D341Med (cell line): ENCODE results near the gene STK11IP.

Source experiments
- DNase-seq: peaks from one replicate; pipeline ENCODE4 v3.0.0; 2012; ENCODE audit warnings: low spot score

STK11IP gene

GRCh38 chr2:219578811-219579613 lies 18.6 kb upstream of the STK11IP start:
- no peak for DNase-seq

DNA sequence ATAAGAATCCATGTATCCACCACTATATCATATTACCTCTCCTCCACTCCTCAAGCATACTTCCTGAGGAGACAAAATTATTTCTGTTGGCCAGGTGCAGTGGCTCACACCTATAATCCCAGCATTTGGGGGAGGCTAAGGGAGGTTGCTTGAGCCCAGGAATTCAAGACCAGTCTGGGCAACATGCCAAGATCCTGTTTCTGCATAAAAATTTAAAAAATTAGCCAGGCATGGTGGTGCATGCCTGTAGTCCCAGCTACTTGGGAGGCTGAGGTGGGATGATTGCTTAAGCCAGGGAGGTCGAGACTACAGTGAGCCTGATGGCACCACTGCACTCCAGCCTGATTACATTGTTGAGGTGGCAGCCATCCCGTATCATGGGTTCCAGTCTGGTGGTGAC lies 16.3 kb upstream of the STK11IP start:
- no peak for DNase-seq

DNA sequence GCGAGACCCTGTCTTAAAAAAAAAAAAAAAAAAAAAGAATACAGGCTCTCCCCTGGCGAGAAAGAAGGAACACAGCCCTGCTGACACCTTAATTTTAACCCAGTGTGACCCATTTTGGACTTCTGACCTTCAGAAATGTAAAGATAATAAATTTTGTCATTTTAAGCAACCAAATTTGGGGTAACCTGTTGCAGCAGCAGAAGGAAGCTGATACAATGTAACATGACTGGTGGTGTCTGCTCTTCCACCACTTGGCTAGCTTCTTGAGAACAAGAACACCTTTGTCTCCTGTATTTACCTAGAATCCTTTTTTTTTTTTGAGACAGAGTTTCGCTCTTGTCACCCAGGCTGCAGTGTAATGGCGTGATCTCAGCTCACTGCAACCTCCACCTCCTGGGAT lies 6.6 kb upstream of the STK11IP start:
- DNase-seq = no peak

GRCh38 chr2:219592736-219593135 lies 4.9 kb upstream of the STK11IP start:
- DNase-seq = no peak

GRCh38 chr2:219593154-219593553 lies 4.5 kb upstream of the STK11IP start:
- DNase-seq = no peak

DNA sequence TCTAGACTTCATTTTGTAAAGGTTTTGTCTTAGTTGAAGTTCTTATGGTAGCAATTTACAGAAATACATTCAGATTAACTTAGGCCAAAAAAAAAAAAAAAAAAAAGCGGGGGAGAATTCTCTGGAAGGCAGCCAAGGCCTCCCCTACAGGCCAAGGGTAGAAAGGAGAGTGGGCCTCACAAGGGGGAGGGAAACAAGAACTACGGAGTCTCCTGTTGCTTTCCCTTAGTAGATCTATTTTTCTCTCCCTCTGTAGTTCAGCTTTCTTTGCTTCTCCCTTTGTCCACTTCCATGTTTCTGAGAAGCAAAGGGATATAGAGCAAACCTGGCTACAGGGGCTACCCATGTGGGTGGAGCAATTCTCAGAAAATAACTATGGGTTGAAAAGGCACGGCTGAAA lies 2.4 kb upstream of the STK11IP start:
- no peak for DNase-seq

DNA sequence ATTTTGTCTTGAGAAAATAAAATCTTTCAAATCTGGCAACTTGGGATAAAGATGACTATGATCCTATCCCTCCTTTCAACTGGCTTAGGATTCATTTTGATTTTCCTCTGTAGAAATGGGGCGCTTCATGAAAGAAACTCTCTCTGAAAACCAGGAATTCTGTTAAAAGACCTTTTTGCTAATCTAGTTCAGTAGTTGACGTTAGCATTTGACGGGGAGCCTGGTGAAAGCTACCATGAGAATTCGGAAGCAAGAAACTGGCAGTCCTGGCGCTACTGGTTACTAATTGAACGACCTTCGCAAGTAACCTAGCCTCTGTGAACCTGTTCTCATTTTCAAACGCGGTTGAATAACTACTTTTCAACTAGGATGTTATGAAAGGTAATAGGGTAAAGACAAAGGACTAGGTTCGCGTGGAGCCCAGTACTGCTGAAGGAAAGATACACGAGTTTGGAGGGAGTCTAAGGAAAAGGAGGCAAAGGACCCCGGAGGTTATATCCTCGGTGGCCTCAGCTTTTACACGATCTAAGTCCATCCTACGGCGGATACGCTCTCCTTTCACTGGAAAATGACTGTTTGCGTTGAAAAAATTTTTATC lies 604 bp upstream of the STK11IP start:
- no peak for DNase-seq

- no peak for DNase-seq
Observed at GRCh38 chr2:219598308-219599078, 836 bp downstream of the STK11IP start.

DNA sequence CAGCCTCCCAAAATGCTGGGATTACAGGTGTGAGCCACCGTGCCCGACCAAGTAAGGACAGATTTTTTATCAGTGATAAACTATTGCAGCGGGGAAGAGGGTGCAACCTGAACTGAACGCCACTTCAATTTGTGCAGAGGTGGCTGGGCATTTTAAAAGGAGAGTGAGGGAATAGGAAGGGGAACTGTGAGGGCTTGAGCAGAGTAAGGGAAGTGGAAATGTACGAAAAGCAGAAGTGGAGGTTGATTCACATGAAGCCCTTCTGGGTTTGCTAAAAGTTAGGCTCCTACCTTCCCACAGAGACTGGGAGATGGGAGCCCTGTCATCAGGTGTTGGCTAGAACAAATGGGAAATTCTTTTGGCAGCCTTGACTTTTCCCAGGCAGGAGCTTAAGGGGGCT lies 6.1 kb downstream of the STK11IP start:
- no peak for DNase-seq

GRCh38 chr2:219605607-219605954 lies 7.9 kb downstream of the STK11IP start:
- no peak for DNase-seq

- no peak for DNase-seq
Observed at GRCh38 chr2:219607931-219608330, 10.3 kb downstream of the STK11IP start.

- DNase-seq = no peak
Observed at GRCh38 chr2:219608399-219608964, 10.8 kb downstream of the STK11IP start.

GRCh38 chr2:219609149-219609750 lies 11.6 kb downstream of the STK11IP start:
- DNase-seq = no peak

DNA sequence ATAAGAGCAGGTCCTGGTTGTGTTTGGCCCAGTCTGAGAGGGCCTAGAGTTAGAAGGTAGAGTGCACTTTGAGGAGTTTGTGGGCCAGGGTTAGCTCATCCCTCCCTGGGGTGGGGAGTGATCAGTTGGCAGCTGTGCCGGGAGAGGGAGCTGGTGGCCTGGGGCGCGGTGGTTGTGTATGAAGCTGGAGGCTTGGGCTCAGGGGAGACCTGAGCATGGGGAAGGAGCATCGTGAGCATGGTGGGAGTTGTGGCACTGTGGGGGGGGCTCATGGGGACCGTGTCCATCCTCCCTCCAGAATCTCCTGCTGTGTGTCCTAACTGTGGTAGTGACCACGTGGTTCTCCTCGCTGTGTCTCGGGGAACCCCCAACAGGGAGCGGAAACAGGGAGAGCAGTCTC lies 13.6 kb downstream of the STK11IP start:
- DNase-seq = no peak

- DNase-seq = no peak
Observed at GRCh38 chr2:219611866-219612576, 14.4 kb downstream of the STK11IP start.

DNA sequence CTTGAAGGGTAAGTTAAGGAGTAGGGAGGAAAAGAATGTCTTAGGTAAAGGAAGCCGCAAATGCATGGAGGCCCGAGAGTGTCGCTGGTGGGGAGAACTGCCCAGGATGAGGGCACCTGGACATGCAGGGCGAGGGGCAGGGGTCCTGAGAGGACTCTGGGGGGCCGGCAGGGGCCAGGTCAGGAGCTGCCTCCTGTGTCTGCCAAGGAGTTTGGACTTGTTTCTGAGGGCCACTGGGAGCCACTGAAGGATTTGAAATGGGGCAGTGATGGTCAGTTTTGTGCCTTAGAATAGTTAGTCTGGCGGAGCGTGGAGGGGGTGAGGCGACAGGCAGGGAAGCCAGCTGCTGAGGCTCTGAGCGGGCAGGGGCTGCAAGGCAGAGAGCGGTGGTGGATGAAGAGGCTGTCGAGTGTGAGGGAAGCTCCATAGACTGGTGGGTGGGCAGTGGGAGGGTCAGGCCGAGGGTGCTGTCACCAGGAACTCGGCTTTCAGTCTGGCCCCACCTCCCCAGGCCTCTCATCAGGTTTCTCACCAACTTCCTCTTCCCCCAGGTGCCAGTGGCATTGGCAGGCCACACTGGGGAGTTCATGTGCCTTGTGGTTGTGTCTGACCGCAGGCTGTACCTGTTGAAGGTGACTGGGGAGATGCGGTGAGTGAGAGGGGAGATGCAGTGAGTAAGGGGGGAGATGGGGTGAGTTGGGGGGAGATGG lies 15.1 kb downstream of the STK11IP start:
- DNase-seq = no peak

GRCh38 chr2:219613461-219614070 lies 15.9 kb downstream of the STK11IP start:
- DNase-seq = no peak

DNA sequence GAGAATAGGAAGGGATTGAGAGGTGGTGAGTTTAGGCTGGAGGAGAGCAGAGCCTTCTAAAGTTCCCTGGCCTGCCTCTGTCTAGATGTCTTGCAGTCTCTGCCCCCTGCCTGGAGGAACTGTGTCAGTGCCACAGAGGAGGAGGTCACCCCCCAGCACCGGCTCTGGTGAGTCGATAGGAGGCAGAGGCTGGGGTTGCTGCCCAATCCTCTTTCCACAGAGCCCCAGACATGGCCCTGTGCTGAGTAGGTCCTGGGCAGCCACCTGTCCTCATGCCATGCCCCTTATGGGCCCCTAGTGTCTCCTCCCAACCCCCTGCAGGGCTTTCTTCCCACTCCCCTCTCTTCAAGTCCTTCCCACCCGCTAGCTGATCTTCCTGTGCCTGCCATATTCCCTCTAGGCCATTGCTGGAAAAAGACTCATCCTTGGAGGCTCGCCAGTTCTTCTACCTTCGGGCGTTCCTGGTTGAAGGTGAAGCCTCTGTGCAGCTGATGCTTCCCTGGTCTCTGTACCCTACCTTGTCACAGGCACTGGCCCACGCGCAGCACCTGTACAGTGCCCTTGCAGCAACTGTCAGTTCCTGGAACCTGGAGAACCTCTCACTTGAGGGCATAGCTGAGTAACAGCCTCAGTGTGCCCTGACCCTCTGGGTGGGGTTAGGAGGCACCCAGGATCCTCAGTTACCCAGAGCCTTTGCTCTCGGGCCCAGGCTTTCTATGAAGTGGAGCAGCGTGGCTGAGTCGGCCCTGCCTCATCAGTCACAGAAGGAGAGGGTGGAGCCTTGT lies 16.6 kb downstream of the STK11IP start:
- DNase-seq = no peak

DNA sequence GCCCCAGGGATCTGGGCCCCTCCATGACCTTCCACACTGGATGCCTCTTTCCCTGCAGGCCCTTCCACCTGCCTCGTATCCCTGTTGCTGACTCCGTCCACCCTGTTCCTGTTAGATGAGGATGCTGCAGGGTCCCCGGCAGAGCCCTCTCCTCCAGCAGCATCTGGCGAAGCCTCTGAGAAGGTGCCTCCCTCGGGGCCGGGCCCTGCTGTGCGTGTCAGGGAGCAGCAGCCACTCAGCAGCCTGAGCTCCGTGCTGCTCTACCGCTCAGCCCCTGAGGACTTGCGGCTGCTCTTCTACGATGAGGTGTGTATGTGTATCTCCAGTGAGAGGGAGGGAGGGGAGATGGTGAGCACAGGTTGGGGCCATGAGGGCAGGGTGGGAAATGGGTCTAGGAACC lies 17.4 kb downstream of the STK11IP start:
- DNase-seq = no peak

GRCh38 chr2:219615894-219616293 lies 18.2 kb downstream of the STK11IP start:
- DNase-seq = peak; percentile 16
